ENCODE data around the gene TMEM125. TPM values are rescaled to one million over a fixed set of nuclear protein-coding genes. Genes with fewer than 3 reads are reported as not detected.

Gene TMEM125
- total and polyA plus RNA-seq, 4 experiments from 2014 or later, result not detected

- no peak overlapping the region for H3K27ac ChIP-seq (ENCODE audit: low read depth, low read length)
- CTCF ChIA-PET (ENCODE audit: partially characterized antibody), result no interaction called here
- POLR2A ChIA-PET (ENCODE audit: partially characterized antibody), result no interaction called here
- Mint-ChIP-seq H3K27me3 (peaks cover 4% of the 10 kb centered on the region in 2 donors), H3K4me1 (no peaks in the 10 kb centered on the region), H3K36me3 (no peaks in the 10 kb centered on the region), H3K27ac (no peak overlapping the region), H3K9me3 (peaks cover 0 to 2% (median 0%) of the 10 kb centered on the region in 8 donors), H3K4me3 (no peak overlapping the region)
- intact Hi-C loops (cut with micrococcal nuclease), result no loop called here
- no peaks in the 10 kb centered on the region for H3K27me3 ChIP-seq (ENCODE audit: insufficient read depth, low read length)
- H3K9me3 ChIP-seq (ENCODE audit: control insufficient read depth in 1 of 2, low read length in 2 of 2), result no peaks in the 10 kb centered on the region
- DNase-seq, result no peak
- no peak overlapping the region for H3K4me3 ChIP-seq (ENCODE audit: low read length in 2 of 2)
- no peaks in the 10 kb centered on the region for H3K36me3 ChIP-seq (ENCODE audit: insufficient read depth, low read length)
- no peaks in the 10 kb centered on the region for H3K4me1 ChIP-seq (ENCODE audit: insufficient read depth, low read length)
Observed at GRCh38 chr1:43247256-43247921, 22.4 kb upstream of the TMEM125 start.

DNA sequence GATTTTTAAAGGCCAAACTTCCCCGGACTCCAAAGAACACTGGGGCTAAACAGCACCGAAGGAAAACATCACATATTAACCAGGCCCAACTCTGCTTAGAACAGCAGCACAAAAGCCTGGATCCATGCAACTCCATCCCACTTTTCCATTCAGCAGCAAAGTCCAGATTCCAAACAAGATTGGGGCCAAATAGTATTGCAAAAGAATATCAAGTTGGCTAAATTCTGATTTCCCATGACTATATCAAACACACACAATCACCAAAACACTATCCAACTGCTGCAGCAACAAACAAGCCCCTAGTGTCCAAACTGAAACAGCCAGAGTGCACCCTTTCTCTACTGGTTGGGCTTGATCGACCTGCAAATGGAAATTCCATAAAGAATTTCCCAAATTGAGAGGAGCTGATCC lies 19.4 kb upstream of the TMEM125 start:
- peaks cover 4 to 8% of the 10 kb centered on the region in 2 donors for H3K27me3 Mint-ChIP-seq
- Histone ChIP-seq H3K4me3 (ENCODE audit: low read length in 2 of 2) (no peak overlapping the region), H3K27ac (ENCODE audit: low read depth, low read length) (no peak overlapping the region), H3K27me3 (ENCODE audit: insufficient read depth, low read length) (no peaks in the 10 kb centered on the region), H3K4me1 (ENCODE audit: insufficient read depth, low read length) (no peaks in the 10 kb centered on the region), H3K36me3 (ENCODE audit: insufficient read depth, low read length) (no peaks in the 10 kb centered on the region), H3K9me3 (ENCODE audit: control insufficient read depth in 1 of 2, low read length in 2 of 2) (no peaks in the 10 kb centered on the region)
- CTCF ChIA-PET (ENCODE audit: partially characterized antibody), result no interaction called here
- H3K27ac Mint-ChIP-seq, result no peak overlapping the region
- no peaks in the 10 kb centered on the region for H3K36me3 Mint-ChIP-seq
- DNase-seq, result no peak
- intact Hi-C loops (cut with micrococcal nuclease), result no loop called here
- H3K4me3 Mint-ChIP-seq, result no peak overlapping the region
- no peaks in the 10 kb centered on the region for H3K4me1 Mint-ChIP-seq
- POLR2A ChIA-PET (ENCODE audit: partially characterized antibody), result no interaction called here
- H3K9me3 Mint-ChIP-seq, result peaks cover 0 to 2% (median 0%) of the 10 kb centered on the region in 8 donors

- Mint-ChIP-seq H3K4me1 (no peaks in the 10 kb centered on the region), H3K4me3 (no peak overlapping the region), H3K36me3 (no peaks in the 10 kb centered on the region), H3K9me3 (peaks cover 0 to 2% (median 0%) of the 10 kb centered on the region in 8 donors), H3K27me3 (peaks cover 3 to 8% of the 10 kb centered on the region in 2 donors), H3K27ac (no peak overlapping the region)
- no peak overlapping the region for H3K27ac ChIP-seq (ENCODE audit: low read depth, low read length)
- ChIA-PET CTCF (ENCODE audit: partially characterized antibody) (no interaction called here), POLR2A (ENCODE audit: partially characterized antibody) (no interaction called here)
- no peak overlapping the region for H3K4me3 ChIP-seq (ENCODE audit: low read length in 2 of 2)
- H3K4me1 ChIP-seq (ENCODE audit: insufficient read depth, low read length), result no peaks in the 10 kb centered on the region
- H3K36me3 ChIP-seq (ENCODE audit: insufficient read depth, low read length), result no peaks in the 10 kb centered on the region
- no peaks in the 10 kb centered on the region for H3K9me3 ChIP-seq (ENCODE audit: control insufficient read depth in 1 of 2, low read length in 2 of 2)
- no peak for DNase-seq
- no peaks in the 10 kb centered on the region for H3K27me3 ChIP-seq (ENCODE audit: insufficient read depth, low read length)
- intact Hi-C loops (cut with micrococcal nuclease), result no loop called here
Observed at GRCh38 chr1:43251024-43251423, 18.8 kb upstream of the TMEM125 start.

GRCh38 chr1:43252225-43252624 lies 17.6 kb upstream of the TMEM125 start:
- no peak for DNase-seq
- Histone ChIP-seq H3K27me3 (ENCODE audit: insufficient read depth, low read length) (no peaks in the 10 kb centered on the region), H3K36me3 (ENCODE audit: insufficient read depth, low read length) (no peaks in the 10 kb centered on the region), H3K4me1 (ENCODE audit: insufficient read depth, low read length) (no peaks in the 10 kb centered on the region), H3K9me3 (ENCODE audit: control insufficient read depth in 1 of 2, low read length in 2 of 2) (no peaks in the 10 kb centered on the region), H3K4me3 (ENCODE audit: low read length in 2 of 2) (no peak overlapping the region), H3K27ac (ENCODE audit: low read depth, low read length) (no peak overlapping the region)
- ChIA-PET POLR2A (ENCODE audit: partially characterized antibody) (no interaction called here), CTCF (ENCODE audit: partially characterized antibody) (no interaction called here)
- no peaks in the 10 kb centered on the region for H3K4me1 Mint-ChIP-seq
- H3K4me3 Mint-ChIP-seq, result no peak overlapping the region
- no peaks in the 10 kb centered on the region for H3K9me3 Mint-ChIP-seq
- peaks cover 3 to 9% of the 10 kb centered on the region in 2 donors for H3K27me3 Mint-ChIP-seq
- intact Hi-C loops (cut with micrococcal nuclease), result no loop called here
- H3K27ac Mint-ChIP-seq, result no peak overlapping the region
- H3K36me3 Mint-ChIP-seq, result no peaks in the 10 kb centered on the region

DNA sequence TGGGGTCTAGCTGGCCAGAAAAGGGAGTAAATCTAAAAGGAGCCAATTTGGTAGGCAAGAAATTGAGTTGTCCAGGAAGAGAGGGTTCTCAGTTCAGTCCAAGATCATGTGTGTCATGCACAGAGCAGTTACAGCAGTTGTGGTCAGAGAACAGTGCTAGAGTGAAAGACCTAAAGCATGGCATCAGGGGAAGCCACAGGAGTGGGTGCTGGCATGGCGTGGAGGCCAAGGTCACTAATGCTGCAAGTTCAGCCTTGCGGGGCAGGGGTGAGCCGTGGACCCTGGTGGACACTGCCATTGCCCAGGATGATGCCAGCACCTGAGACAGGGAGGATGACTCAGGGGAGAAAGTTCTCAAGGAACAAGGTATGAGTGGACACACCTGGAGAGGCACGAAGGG lies 16.6 kb upstream of the TMEM125 start:
- no peaks in the 10 kb centered on the region for H3K36me3 ChIP-seq (ENCODE audit: insufficient read depth, low read length)
- H3K27ac ChIP-seq (ENCODE audit: low read depth, low read length), result no peak overlapping the region
- H3K4me3 ChIP-seq (ENCODE audit: low read length in 2 of 2), result no peak overlapping the region
- Mint-ChIP-seq H3K4me1 (no peaks in the 10 kb centered on the region), H3K4me3 (no peak overlapping the region), H3K27ac (peak overlapping the region in 1 of 7 donors; percentile 59), H3K9me3 (peaks cover 0 to 2% (median 0%) of the 10 kb centered on the region in 8 donors), H3K27me3 (peaks cover 3 to 9% of the 10 kb centered on the region in 2 donors), H3K36me3 (no peaks in the 10 kb centered on the region)
- intact Hi-C loops (cut with micrococcal nuclease), result no loop called here
- ChIA-PET POLR2A (ENCODE audit: partially characterized antibody) (no interaction called here), CTCF (ENCODE audit: partially characterized antibody) (no interaction called here)
- H3K4me1 ChIP-seq (ENCODE audit: insufficient read depth, low read length), result no peaks in the 10 kb centered on the region
- no peaks in the 10 kb centered on the region for H3K9me3 ChIP-seq (ENCODE audit: control insufficient read depth in 1 of 2, low read length in 2 of 2)
- no peak for DNase-seq
- H3K27me3 ChIP-seq (ENCODE audit: insufficient read depth, low read length), result no peaks in the 10 kb centered on the region

DNA sequence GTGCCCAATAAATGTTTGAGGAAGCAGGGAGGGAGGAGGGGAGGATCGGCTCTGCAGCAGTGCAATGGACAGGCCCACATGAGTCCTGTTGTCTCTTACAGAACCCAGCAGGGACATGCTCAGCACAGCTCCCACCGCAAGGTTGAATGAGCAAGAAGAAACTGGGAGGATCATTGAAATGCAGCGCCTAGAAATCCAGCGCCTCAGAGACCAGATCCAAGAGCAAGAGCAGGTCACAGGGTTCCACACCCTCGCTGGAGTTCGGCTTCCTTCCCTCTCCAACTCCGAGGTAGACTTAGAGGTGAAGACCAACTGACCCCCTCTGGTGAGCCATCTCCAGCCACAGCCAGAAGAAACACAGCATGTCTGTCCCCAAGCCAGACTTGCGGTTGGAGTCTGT lies 15.9 kb upstream of the TMEM125 start:
- no peak for DNase-seq
- Histone ChIP-seq H3K27ac (ENCODE audit: low read depth, low read length) (no peak overlapping the region), H3K4me1 (ENCODE audit: insufficient read depth, low read length) (no peaks in the 10 kb centered on the region), H3K4me3 (ENCODE audit: low read length in 2 of 2) (no peak overlapping the region), H3K9me3 (ENCODE audit: control insufficient read depth in 1 of 2, low read length in 2 of 2) (no peaks in the 10 kb centered on the region), H3K27me3 (ENCODE audit: insufficient read depth, low read length) (no peaks in the 10 kb centered on the region), H3K36me3 (ENCODE audit: insufficient read depth, low read length) (no peaks in the 10 kb centered on the region)
- peaks cover 0 to 3% (median 0%) of the 10 kb centered on the region in 8 donors for H3K9me3 Mint-ChIP-seq
- H3K36me3 Mint-ChIP-seq, result no peaks in the 10 kb centered on the region
- no peak overlapping the region for H3K4me3 Mint-ChIP-seq
- intact Hi-C loops (cut with micrococcal nuclease), result no loop called here
- H3K4me1 Mint-ChIP-seq, result no peaks in the 10 kb centered on the region
- ChIA-PET POLR2A (ENCODE audit: partially characterized antibody) (no interaction called here), CTCF (ENCODE audit: partially characterized antibody) (no interaction called here)
- H3K27ac Mint-ChIP-seq, result peak overlapping the region in 1 of 7 donors; percentile 57
- H3K27me3 Mint-ChIP-seq, result peaks cover 6 to 10% of the 10 kb centered on the region in 2 donors

DNA sequence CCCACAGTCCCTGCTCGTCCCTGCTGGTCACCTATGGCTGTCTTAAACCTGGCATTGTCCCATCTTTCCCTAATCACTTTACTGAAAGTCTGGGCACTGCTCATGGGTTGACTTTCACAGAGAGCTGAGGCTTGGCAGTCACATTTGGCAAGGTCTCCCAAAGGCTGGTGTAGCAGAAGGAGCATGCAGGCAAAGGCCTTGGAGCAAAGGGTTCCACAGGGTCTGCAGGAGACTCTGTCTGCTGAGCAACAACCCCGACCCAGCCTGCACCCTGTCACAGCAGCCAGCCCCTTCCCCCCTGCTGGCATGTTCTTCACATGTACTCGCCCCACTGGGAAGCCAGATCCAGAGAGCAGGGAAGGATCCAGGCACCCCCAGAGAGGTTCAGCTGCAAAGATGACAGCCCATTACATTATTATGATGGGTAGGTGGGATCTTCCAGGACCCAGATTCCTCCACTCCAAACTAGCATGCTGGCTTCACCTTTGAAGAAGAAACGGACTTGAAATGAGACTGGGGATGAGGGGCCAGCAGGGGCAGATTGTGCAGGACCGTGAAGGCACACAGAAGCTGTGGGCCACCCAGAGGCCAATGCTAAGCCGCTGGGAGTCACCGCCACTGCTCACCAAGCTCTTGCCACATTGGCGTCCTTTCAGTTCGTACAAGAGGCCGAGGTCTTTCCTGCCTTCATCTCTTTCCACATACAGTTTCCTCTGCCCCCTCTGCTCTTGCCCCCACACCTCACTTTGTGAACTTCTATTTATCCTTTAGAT lies 14.2 kb upstream of the TMEM125 start:
- intact Hi-C loops (cut with micrococcal nuclease), result no loop called here
- no peaks in the 10 kb centered on the region for H3K36me3 ChIP-seq (ENCODE audit: insufficient read depth, low read length)
- DNase-seq, result no peak
- Mint-ChIP-seq H3K9me3 (peaks cover 0 to 3% (median 0%) of the 10 kb centered on the region in 8 donors), H3K27me3 (peaks cover 6 to 10% of the 10 kb centered on the region in 2 donors), H3K4me3 (no peak overlapping the region), H3K27ac (no peak overlapping the region), H3K4me1 (no peaks in the 10 kb centered on the region), H3K36me3 (no peaks in the 10 kb centered on the region)
- no peak overlapping the region for H3K27ac ChIP-seq (ENCODE audit: low read depth, low read length)
- POLR2A ChIA-PET (ENCODE audit: partially characterized antibody), result no interaction called here
- H3K4me3 ChIP-seq (ENCODE audit: low read length in 2 of 2), result no peak overlapping the region
- no peaks in the 10 kb centered on the region for H3K9me3 ChIP-seq (ENCODE audit: control insufficient read depth in 1 of 2, low read length in 2 of 2)
- H3K4me1 ChIP-seq (ENCODE audit: insufficient read depth, low read length), result no peaks in the 10 kb centered on the region
- CTCF ChIA-PET (ENCODE audit: partially characterized antibody), result interaction anchor here (1.0 kb wide), 1 partner anchor 159 kb away, joined by 3 read pairs; no protein-coding TSS in a partner anchor
- no peaks in the 10 kb centered on the region for H3K27me3 ChIP-seq (ENCODE audit: insufficient read depth, low read length)

Measured in CD4-positive, alpha-beta memory T cell (primary cell).